GM19328 (cell line): ENCODE results near the gene BTBD9.

Source experiments
- ATAC-seq: cut with Tn5 transposase; IDR thresholded peaks from one replicate; pipeline ENCODE4 v1.9.1; 2021; ENCODE audit warnings: mild to moderate bottlenecking, moderate library complexity; ENCODE audit not compliant: unreplicated experiment

The BTBD9 gene

GRCh38 chr6:38185244-38185643, 454.5 kb downstream of the BTBD9 start:
- ATAC-seq: no peak

GRCh38 chr6:38184585-38185080, 455.1 kb downstream of the BTBD9 start:
- ATAC-seq: no peak

- ATAC-seq: no peak
These were observed 455.7 kb downstream of the BTBD9 start for GRCh38 chr6:38183856-38184584.

- no peak for ATAC-seq
These were observed 457.3 kb downstream of the BTBD9 start for GRCh38 chr6:38182426-38182825.

GRCh38 chr6:38180586-38180985, 459.1 kb downstream of the BTBD9 start:
- no peak for ATAC-seq

GRCh38 chr6:38179794-38180430, 459.8 kb downstream of the BTBD9 start:
- ATAC-seq: no peak

GRCh38 chr6:38179300-38179699, 460.4 kb downstream of the BTBD9 start:
- ATAC-seq: no peak

- no peak for ATAC-seq
These were observed 461.2 kb downstream of the BTBD9 start for GRCh38 chr6:38178584-38178886.

- ATAC-seq: no peak
These were observed 461.7 kb downstream of the BTBD9 start for GRCh38 chr6:38177882-38178583.

GRCh38 chr6:38176797-38177751, 462.7 kb downstream of the BTBD9 start:
- ATAC-seq: no peak

GRCh38 chr6:38175786-38176185, 463.9 kb downstream of the BTBD9 start:
- ATAC-seq: no peak

GRCh38 chr6:38174806-38175495, 464.8 kb downstream of the BTBD9 start:
- no peak for ATAC-seq

GRCh38 chr6:38174315-38174714, 465.4 kb downstream of the BTBD9 start:
- no peak for ATAC-seq

- no peak for ATAC-seq
These were observed 465.8 kb downstream of the BTBD9 start for GRCh38 chr6:38173909-38174308.

- ATAC-seq: no peak
These were observed 466.9 kb downstream of the BTBD9 start for GRCh38 chr6:38172739-38173410.

- ATAC-seq: no peak
These were observed 467.6 kb downstream of the BTBD9 start for GRCh38 chr6:38171997-38172738.

GRCh38 chr6:38170666-38171355, 468.9 kb downstream of the BTBD9 start:
- no peak for ATAC-seq

- ATAC-seq: no peak
These were observed 469.7 kb downstream of the BTBD9 start for GRCh38 chr6:38169977-38170526.
